H9 (cell line): ENCODE data around the gene ONECUT3. TPM values are rescaled to one million over a fixed set of nuclear protein-coding genes. Genes with fewer than 3 reads are reported as not detected.

Experiments used
- DNase-seq: peaks from one replicate; pipeline ENCODE4 v3.0.0-alpha.2; 2017
- H2AFZ ChIP-seq: one replicate; pipeline ENCODE4 v1.6.1; 2013; ENCODE audit warnings: mild to moderate bottlenecking, low read length, control low read depth, moderate library complexity
- H2AK5ac ChIP-seq: 2 replicates; pipeline ENCODE4 v1.6.1; 2013; ENCODE audit warnings: low read length, control low read depth, mixed read lengths; ENCODE audit not compliant: insufficient read length
- H2BK120ac ChIP-seq: one replicate; pipeline ENCODE4 v1.6.1; 2013; ENCODE audit warnings: low read depth, mild to moderate bottlenecking, low read length, control low read depth, inconsistent platforms; ENCODE audit not compliant: poor library complexity, severe bottlenecking
- H2BK12ac ChIP-seq: 2 replicates; pipeline ENCODE4 v1.6.1; 2013; ENCODE audit warnings: low read length, control low read depth, mixed read lengths, low read depth; ENCODE audit not compliant: insufficient read length
- H2BK15ac ChIP-seq: 2 replicates; pipeline ENCODE4 v1.6.1; 2013; ENCODE audit warnings: low read depth, low read length, control low read depth
- H2BK20ac ChIP-seq: one replicate; pipeline ENCODE4 v1.6.1; 2013; ENCODE audit warnings: low read depth, mild to moderate bottlenecking, low read length, control low read depth, inconsistent platforms; ENCODE audit not compliant: poor library complexity, severe bottlenecking
- H2BK5ac ChIP-seq: 2 replicates; pipeline ENCODE4 v1.6.1; 2013; ENCODE audit warnings: low read length, control low read depth, mixed read lengths; ENCODE audit not compliant: insufficient read length
- H3K14ac ChIP-seq: 2 replicates; pipeline ENCODE4 v1.6.1; 2013; ENCODE audit warnings: low read length, control low read depth; ENCODE audit not compliant: insufficient read depth
- H3K18ac ChIP-seq: 2 replicates; pipeline ENCODE4 v1.6.1; 2013; ENCODE audit warnings: low read depth, mild to moderate bottlenecking, mixed read lengths, low read length, control low read depth; ENCODE audit not compliant: insufficient read length
- H3K23ac ChIP-seq: 2 replicates; pipeline ENCODE4 v1.6.1; 2013; ENCODE audit warnings: low read length, control low read depth, mixed read lengths, low read depth; ENCODE audit not compliant: insufficient read length
- H3K23me2 ChIP-seq: 2 replicates; pipeline ENCODE4 v1.6.1; 2013; ENCODE audit warnings: low read depth, mild to moderate bottlenecking, mixed read lengths, low read length, control low read depth; ENCODE audit not compliant: insufficient read length, poor library complexity, severe bottlenecking
- H3K27ac ChIP-seq: 2 replicates; pipeline ENCODE4 v1.5.1; 2013; ENCODE audit warnings: low read length, control low read depth, mixed read lengths, low read depth; ENCODE audit not compliant: insufficient read length
- H3K27me3 ChIP-seq: 2 replicates; pipeline ENCODE4 v1.6.1; 2013; ENCODE audit warnings: low read length, control low read depth, inconsistent platforms; ENCODE audit not compliant: insufficient read depth
- H3K4ac ChIP-seq: 2 replicates; pipeline ENCODE4 v1.6.1; 2013; ENCODE audit warnings: low read depth, mild to moderate bottlenecking, control low read depth, inconsistent platforms, low read length, moderate library complexity
- H3K4me1 ChIP-seq: 2 replicates; pipeline ENCODE4 v1.6.1; 2013; ENCODE audit warnings: low read length, control low read depth, inconsistent platforms; ENCODE audit not compliant: insufficient read depth
- H3K4me2 ChIP-seq: 2 replicates; pipeline ENCODE4 v1.6.1; 2013; ENCODE audit warnings: low read length, control low read depth, mixed read lengths; ENCODE audit not compliant: insufficient read length, insufficient read depth
- H3K56ac ChIP-seq: 2 replicates; pipeline ENCODE4 v1.6.1; 2013; ENCODE audit warnings: low read depth, mild to moderate bottlenecking, mixed read lengths, low read length, control low read depth; ENCODE audit not compliant: insufficient read length
- H3K79me1 ChIP-seq: 2 replicates; pipeline ENCODE4 v1.6.1; 2013; ENCODE audit warnings: low read depth, mild to moderate bottlenecking, moderate library complexity, low read length, control low read depth, inconsistent platforms; ENCODE audit not compliant: insufficient read depth, poor library complexity, severe bottlenecking
- H3K79me2 ChIP-seq: 2 replicates; pipeline ENCODE4 v1.6.1; 2013; ENCODE audit warnings: low read length, control low read depth, inconsistent platforms; ENCODE audit not compliant: insufficient read depth
- H3K9ac ChIP-seq: 2 replicates; pipeline ENCODE4 v1.6.1; 2013; ENCODE audit warnings: low read length, control low read depth, mixed read lengths; ENCODE audit not compliant: insufficient read length; ENCODE audit errors: extremely low read depth
- H3K9me3 ChIP-seq: one replicate; pipeline ENCODE4 v1.6.1; 2013; ENCODE audit warnings: low read depth, low read length, inconsistent platforms; ENCODE audit not compliant: control insufficient read depth
- H3T11ph ChIP-seq: one replicate; pipeline ENCODE4 v1.6.1; 2013; ENCODE audit warnings: mild to moderate bottlenecking, low read length, control low read depth, inconsistent platforms
- H4K20me1 ChIP-seq: one replicate; pipeline ENCODE4 v1.6.1; 2013; ENCODE audit not compliant: control insufficient read depth, insufficient read length, insufficient read depth
- H4K5ac ChIP-seq: 2 replicates; pipeline ENCODE4 v1.6.1; 2013; ENCODE audit warnings: low read depth, mild to moderate bottlenecking, mixed read lengths, low read length, control low read depth; ENCODE audit not compliant: insufficient read length
- H4K8ac ChIP-seq: replicated peaks from 2 replicates; pipeline ENCODE4 v1.6.1; 2013; ENCODE audit warnings: low read length, control low read depth, mixed read lengths, low read depth; ENCODE audit not compliant: insufficient read length
- H4K91ac ChIP-seq: 2 replicates; pipeline ENCODE4 v1.6.1; 2013; ENCODE audit warnings: low read depth, mild to moderate bottlenecking, moderate library complexity, mixed read lengths, low read length, control low read depth; ENCODE audit not compliant: insufficient read length
- H3K27ac Mint-ChIP-seq, 3 experiments: 2 replicates in 2 of 3; 3 replicates in 1 of 3; pipeline ENCODE4 v1.8.0; 2020 to 2021; ENCODE audit warnings: mixed read lengths in 3 of 3, mild to moderate bottlenecking in 1 of 3, moderate library complexity in 1 of 3
- H3K27me3 Mint-ChIP-seq: 2 replicates; pipeline ENCODE4 v1.8.0; 2021; ENCODE audit warnings: low read depth, mild to moderate bottlenecking, moderate library complexity, mixed read lengths
- H3K36me3 Mint-ChIP-seq, 3 experiments: 2 replicates in 2 of 3; 3 replicates in 1 of 3; pipeline ENCODE4 v1.8.0; 2020 to 2021; ENCODE audit warnings: low read depth in 3 of 3, mixed read lengths in 3 of 3; ENCODE audit not compliant: insufficient read depth in 1 of 3
- H3K4me1 Mint-ChIP-seq, 2 experiments: 2 replicates each; pipeline ENCODE4 v1.8.0; 2020; ENCODE audit warnings: mixed read lengths in 2 of 2
- H3K4me3 Mint-ChIP-seq, 2 experiments: 2 replicates in 1 of 2; 3 replicates in 1 of 2; pipeline ENCODE4 v1.8.0; 2020 to 2021; ENCODE audit warnings: mild to moderate bottlenecking in 2 of 2, mixed read lengths in 2 of 2, moderate library complexity in 1 of 2
- H3K9me3 Mint-ChIP-seq, 2 experiments: 2 replicates in 1 of 2; 3 replicates in 1 of 2; pipeline ENCODE4 v1.8.0; 2020; ENCODE audit warnings: mild to moderate bottlenecking in 2 of 2, mixed read lengths in 2 of 2, moderate library complexity in 1 of 2
- WGBS: extraction: QIAGEN DNeasy Blood & Tissue Kit; methylation state at CpG from one replicate; pipeline ENCODE4 v1.1.7; 2013; ENCODE audit warnings: missing lambda C conversion rate, low lambda C conversion rate, mixed read lengths; ENCODE audit not compliant: insufficient read length; ENCODE audit errors: extremely low coverage; 5-methylcytosine and 5-hydroxymethylcytosine counted together
- total RNA-seq: library from RNA; stranded (reverse); gene quantifications from 2 replicates; pipeline ENCODE4 v1.2.1, GENCODE V29; 2021
- TF ChIP-seq, protein P1 (sequence below): fragments of 200-600 bp; sonication (generic); conservative IDR thresholded peaks from 3 replicates; pipeline ENCODE4 v1.8.0; 2021; ENCODE audit warnings: antibody characterized with exemption, mild to moderate bottlenecking

ONECUT3 gene
- total RNA-seq, 1 experiment from 2014 or later, result 0.04 TPM

DNA sequence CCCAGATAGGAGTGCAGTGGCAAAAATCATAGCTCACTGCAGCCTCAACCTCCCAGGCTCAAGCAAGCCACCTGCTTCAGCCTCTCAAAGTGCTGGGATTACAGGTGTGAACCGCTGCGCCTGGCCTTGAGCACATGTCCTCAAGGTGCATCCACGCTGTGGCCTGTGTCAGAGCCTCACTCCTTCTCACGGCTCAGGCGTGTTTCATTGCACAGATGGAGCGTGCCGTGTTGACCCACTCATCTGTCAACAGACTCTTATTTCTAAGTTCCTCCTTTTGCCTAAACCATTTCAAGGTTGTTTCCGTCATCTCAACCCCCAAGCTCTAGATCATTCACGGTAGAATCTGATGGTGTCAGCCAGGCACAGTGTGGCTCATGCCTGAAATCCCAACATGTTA is 30.6 kb downstream of the ONECUT3 start:
- H3K27me3 Mint-ChIP-seq, result peaks cover 67% of the 10 kb centered on the region

More for the DNA sequence above, 30.6 kb downstream of the ONECUT3 start:
- H4K8ac ChIP-seq, result no peak overlapping the region
- no peak overlapping the region for H2BK120ac ChIP-seq
- H3K27me3 ChIP-seq, result peaks cover 14% of the 10 kb centered on the region; the same call in 1 of the 2 replicates
- H4K20me1 ChIP-seq, result no peaks in the 10 kb centered on the region
- H3K9ac ChIP-seq, result no peak overlapping the region
- H3K4ac ChIP-seq, result no peak overlapping the region
- H3K9me3 Mint-ChIP-seq, result peaks cover 19 to 21% of the 10 kb centered on the region in 2 experiments
- H3K79me1 ChIP-seq, result no peaks in the 10 kb centered on the region
- WGBS, result no CpG with 5 or more reads among the region's 9 CpGs
- H4K5ac ChIP-seq, result no peak overlapping the region
- no peaks in the 10 kb centered on the region for H3K4me1 ChIP-seq
- no peak overlapping the region for H2BK20ac ChIP-seq
- H4K91ac ChIP-seq, result no peak overlapping the region
- no peak overlapping the region for H3K23ac ChIP-seq
- H3K9me3 ChIP-seq, result no peaks in the 10 kb centered on the region
- H3K23me2 ChIP-seq, result no peaks in the 10 kb centered on the region
- no peak for DNase-seq
- H2BK15ac ChIP-seq, result no peak overlapping the region
- H3K27ac Mint-ChIP-seq, result no peak overlapping the region
- H2BK5ac ChIP-seq, result no peak overlapping the region
- no peaks in the 10 kb centered on the region for H3K79me2 ChIP-seq
- no peak overlapping the region for H3K27ac ChIP-seq
- H3T11ph ChIP-seq, result no peak overlapping the region
- H2BK12ac ChIP-seq, result no peak overlapping the region
- H3K4me1 Mint-ChIP-seq, result peaks cover 7 to 13% of the 10 kb centered on the region in 2 experiments
- peak overlapping the region in 1 of 2 experiments; percentile 30; a peak in 2 of 5 replicates for H3K4me3 Mint-ChIP-seq
- H3K14ac ChIP-seq, result no peak overlapping the region
- no peak overlapping the region for H2AFZ ChIP-seq
- TF ChIP-seq, protein P1, sequence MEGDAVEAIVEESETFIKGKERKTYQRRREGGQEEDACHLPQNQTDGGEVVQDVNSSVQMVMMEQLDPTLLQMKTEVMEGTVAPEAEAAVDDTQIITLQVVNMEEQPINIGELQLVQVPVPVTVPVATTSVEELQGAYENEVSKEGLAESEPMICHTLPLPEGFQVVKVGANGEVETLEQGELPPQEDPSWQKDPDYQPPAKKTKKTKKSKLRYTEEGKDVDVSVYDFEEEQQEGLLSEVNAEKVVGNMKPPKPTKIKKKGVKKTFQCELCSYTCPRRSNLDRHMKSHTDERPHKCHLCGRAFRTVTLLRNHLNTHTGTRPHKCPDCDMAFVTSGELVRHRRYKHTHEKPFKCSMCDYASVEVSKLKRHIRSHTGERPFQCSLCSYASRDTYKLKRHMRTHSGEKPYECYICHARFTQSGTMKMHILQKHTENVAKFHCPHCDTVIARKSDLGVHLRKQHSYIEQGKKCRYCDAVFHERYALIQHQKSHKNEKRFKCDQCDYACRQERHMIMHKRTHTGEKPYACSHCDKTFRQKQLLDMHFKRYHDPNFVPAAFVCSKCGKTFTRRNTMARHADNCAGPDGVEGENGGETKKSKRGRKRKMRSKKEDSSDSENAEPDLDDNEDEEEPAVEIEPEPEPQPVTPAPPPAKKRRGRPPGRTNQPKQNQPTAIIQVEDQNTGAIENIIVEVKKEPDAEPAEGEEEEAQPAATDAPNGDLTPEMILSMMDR, result no peak
- peaks cover 0 to 4% (median 2%) of the 10 kb centered on the region in 3 experiments; a peak in 3 of 7 replicates for H3K36me3 Mint-ChIP-seq
- no peak overlapping the region for H3K4me2 ChIP-seq
- H3K56ac ChIP-seq, result no peak overlapping the region
- H2AK5ac ChIP-seq, result no peak overlapping the region
- H3K18ac ChIP-seq, result no peak overlapping the region
